Measurements from ENCODE around the gene ZNF681. TPM values are rescaled to one million over a fixed set of nuclear protein-coding genes. Genes with fewer than 3 reads are reported as not detected.
"Not testable (repeated sequence)": the region's sequence is repeated elsewhere in the genome, so short reads cannot be mapped to it uniquely, and the experiment has no call there.

The ZNF681 gene
- polyA plus RNA-seq, 3 donors, result 4.3 to 5.4 (median 4.9) TPM

DNA sequence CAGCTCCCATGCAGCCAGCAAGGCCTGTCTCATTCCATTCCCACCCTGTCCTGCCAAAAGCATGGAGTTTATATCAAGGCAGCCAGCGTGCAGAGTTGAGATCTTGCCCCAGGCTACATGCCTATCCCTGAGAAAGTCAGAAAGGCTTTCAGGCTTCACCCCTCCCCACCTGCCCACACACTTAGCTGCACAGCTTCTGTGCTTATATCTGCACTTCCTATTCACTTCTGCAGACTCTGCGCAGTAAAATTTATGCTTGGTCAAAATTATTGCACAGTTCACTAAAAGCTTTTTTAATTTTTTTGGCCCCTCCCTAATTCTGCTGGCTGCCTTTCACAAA, 59.2 kb downstream of the ZNF681 start:
- no peak for DNase-seq

DNA sequence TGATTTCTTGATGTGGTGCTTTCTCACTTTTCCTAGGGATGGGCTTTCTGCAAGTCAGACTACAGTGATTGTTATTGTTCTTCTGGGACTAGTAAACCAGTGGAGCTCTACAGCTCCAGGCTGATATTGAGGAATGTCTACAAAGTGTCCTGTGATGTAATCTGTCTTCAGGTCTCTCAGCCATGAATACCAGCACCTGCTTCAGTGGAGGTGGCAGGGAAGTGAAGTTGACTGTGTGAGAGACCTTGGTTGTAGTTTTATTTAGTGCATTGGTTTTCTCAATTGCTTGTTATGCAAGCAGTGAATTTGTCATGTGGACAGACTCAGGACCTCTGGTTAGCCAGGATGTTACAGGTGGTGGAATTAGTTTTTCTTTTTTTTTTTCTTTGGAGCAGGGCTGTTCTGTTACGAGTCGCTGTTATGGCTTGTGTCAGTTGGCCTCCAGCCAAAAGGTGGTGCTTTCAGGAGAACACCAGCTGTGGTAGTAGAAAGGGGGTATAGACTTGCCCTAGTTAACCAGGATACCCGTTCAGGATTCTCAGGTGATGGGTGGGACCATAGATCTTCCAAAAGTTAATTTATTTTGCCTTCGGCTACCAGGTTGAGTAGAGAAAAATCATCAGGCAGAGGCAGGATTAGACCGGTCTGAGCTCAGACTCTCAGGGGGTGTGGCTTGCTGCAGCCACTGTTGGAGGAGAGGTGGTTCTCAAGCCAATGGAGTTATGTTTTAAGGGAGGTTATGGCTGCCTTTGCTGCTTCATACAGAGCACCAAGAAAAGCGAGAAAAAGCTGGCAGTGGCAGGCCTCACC, 59.8 kb downstream of the ZNF681 start:
- no peak for DNase-seq

DNA sequence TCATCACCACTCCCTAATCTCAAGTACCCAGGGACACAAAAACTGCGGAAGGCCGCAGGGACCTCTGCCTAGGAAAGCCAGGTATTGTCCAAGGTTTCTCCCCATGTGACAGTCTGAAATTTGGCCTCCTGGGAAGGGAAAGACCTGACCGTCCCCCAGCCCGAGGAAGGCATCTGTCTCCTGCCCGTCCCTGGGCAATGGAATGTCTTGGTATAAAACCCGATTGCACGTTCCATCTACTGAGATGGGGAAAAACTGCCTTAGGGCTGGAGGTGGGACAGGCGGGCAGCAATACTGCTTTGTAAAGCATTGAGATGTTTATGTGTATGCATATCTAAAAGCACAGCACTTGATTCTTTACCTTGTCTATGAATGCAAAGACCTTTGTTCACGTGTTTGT, 65.8 kb downstream of the ZNF681 start:
- not testable (repeated sequence) for DNase-seq

Other genes starting within 250 kb of the ZNF681 start
- gene ZNF675, start 71.7 kb downstream of the ZNF681 start, polyA plus RNA-seq (ENCODE audit: insufficient read length in 3 of 3), result 10 to 100 TPM; 14.1 to 20.1 (median 18.6) TPM
- gene ZNF726, start 156.0 kb upstream of the ZNF681 start, polyA plus RNA-seq (ENCODE audit: insufficient read length in 3 of 3), result 10 to 100 TPM in 2 of 3 donors, 1 to 10 TPM in 1; 9.4 to 16.5 (median 14.2) TPM